Measurements from ENCODE around the gene SNPH. TPM values are rescaled to one million over a fixed set of nuclear protein-coding genes. Genes with fewer than 3 reads are reported as not detected.

Gene SNPH
- total RNA-seq, 1 experiment from 2014 or later, result 2.2 TPM

DNA sequence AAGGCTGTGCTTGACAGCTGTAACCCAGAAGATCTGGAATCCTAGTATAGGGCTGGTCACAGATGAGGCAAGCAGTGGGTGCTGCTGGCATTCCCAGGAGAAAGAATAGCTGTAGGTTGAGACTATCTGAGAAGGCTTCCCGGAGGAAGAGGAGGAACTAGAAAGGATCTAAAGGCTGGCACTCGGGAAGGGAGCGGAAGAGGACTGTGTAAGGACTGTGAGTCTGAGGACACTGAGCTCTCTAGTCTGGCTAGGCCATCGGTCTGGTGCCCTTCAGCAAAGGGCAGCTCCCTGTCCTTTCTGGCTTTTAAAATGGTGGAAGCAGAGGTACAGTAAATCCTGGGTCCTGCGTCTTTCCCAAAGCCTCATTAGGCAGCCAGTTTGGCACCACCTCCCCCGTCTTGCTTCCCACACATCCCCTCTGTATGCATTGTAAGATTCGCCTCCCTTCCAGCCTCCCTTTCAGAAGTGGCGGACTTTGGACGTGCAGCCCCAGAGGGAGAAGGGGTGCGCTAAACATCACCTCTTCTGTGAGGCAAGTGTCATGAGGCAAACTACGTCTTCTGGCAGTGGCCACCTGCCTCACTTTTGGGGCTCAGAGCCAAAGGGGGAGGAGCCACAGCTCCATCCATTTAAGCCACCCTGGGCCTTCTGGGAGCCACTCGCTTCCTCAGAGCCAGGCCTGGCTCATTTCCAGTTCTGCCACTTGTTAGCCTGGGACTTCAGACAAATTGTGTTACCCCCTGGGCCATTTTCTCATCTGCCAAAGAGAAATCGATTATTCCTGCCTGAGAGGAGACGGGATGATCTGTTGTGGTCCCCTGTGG, 8.6 kb downstream of the SNPH start:
- POLR2A ChIA-PET, result interaction anchor here (0.7 kb wide), 1 partner anchor 9 kb away, joined by 3 read pairs; the partner anchor contains the start of gene SNPH
- H3K27ac Mint-ChIP-seq (ENCODE audit: low read depth, unreplicated experiment), result no peak overlapping the region

DNA sequence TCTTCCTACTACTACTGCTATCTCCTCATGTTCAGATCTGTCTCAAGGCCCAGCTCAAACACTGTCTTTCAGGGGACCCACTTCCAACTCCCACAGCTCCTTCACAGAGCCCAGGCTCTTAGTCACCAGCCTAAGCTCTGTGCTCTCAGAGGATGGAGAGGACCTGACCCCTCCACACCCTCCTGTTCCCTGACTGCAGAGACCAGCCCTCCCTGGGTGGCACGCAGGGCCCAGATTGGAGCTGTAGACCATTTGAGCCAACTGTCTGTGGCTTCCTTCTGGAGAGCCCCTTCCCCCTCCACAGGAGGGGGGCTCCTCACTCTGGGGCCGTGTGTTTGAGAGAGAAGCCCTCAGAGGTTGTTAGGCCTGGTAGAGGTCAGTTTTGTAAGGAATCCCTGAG, 9.8 kb downstream of the SNPH start:
- intact Hi-C loops (cut with micrococcal nuclease), result no loop called here
- no TSS peak for BruUV-seq (replicated peaks)
- no peak overlapping the region for H3K4me3 Mint-ChIP-seq (ENCODE audit: unreplicated experiment)
- TF ChIP-seq, protein P1, sequence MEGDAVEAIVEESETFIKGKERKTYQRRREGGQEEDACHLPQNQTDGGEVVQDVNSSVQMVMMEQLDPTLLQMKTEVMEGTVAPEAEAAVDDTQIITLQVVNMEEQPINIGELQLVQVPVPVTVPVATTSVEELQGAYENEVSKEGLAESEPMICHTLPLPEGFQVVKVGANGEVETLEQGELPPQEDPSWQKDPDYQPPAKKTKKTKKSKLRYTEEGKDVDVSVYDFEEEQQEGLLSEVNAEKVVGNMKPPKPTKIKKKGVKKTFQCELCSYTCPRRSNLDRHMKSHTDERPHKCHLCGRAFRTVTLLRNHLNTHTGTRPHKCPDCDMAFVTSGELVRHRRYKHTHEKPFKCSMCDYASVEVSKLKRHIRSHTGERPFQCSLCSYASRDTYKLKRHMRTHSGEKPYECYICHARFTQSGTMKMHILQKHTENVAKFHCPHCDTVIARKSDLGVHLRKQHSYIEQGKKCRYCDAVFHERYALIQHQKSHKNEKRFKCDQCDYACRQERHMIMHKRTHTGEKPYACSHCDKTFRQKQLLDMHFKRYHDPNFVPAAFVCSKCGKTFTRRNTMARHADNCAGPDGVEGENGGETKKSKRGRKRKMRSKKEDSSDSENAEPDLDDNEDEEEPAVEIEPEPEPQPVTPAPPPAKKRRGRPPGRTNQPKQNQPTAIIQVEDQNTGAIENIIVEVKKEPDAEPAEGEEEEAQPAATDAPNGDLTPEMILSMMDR (IDR thresholded peaks at IDR 0.05; ENCODE audit: unreplicated experiment), result no peak
- CTCF ChIA-PET, result interaction anchor here (0.7 to 0.8 kb wide), 2 partner anchors 8 to 66 kb away, joined by 3 to 4 read pairs; no protein-coding TSS in a partner anchor
- H3K36me3 Mint-ChIP-seq (ENCODE audit: insufficient read depth, unreplicated experiment), result no peaks in the 10 kb centered on the region
- no peak for DNase-seq (ENCODE audit: unreplicated experiment)
- H3K27ac Mint-ChIP-seq (ENCODE audit: low read depth, unreplicated experiment), result peak overlapping the region; percentile 3
- H3K4me1 Mint-ChIP-seq (ENCODE audit: insufficient read depth, unreplicated experiment), result no peaks in the 10 kb centered on the region
- no peaks in the 10 kb centered on the region for H3K9me3 Mint-ChIP-seq (ENCODE audit: unreplicated experiment)
- POLR2A ChIA-PET, result interaction anchor here (0.7 kb wide), 1 partner anchor 10 kb away, joined by 3 read pairs; no protein-coding TSS in a partner anchor
- H3K27me3 Mint-ChIP-seq (ENCODE audit: insufficient read depth, unreplicated experiment), result no peaks in the 10 kb centered on the region

More for the DNA sequence above, 8.6 kb downstream of the SNPH start:
- H3K4me3 Mint-ChIP-seq (ENCODE audit: unreplicated experiment), result no peak overlapping the region
- no peak for DNase-seq (ENCODE audit: unreplicated experiment)
- H3K27me3 Mint-ChIP-seq (ENCODE audit: insufficient read depth, unreplicated experiment), result no peaks in the 10 kb centered on the region
- CTCF ChIA-PET, result interaction anchor here (0.6 to 0.8 kb wide), 2 partner anchors 62 to 87 kb away, joined by 3 to 4 read pairs; no protein-coding TSS in a partner anchor
- H3K4me1 Mint-ChIP-seq (ENCODE audit: insufficient read depth, unreplicated experiment), result no peaks in the 10 kb centered on the region
- intact Hi-C loops (cut with micrococcal nuclease), result no loop called here
- BruUV-seq (replicated peaks), result no TSS peak
- no peaks in the 10 kb centered on the region for H3K36me3 Mint-ChIP-seq (ENCODE audit: insufficient read depth, unreplicated experiment)
- H3K9me3 Mint-ChIP-seq (ENCODE audit: unreplicated experiment), result no peaks in the 10 kb centered on the region
- TF ChIP-seq, protein P1 (IDR thresholded peaks at IDR 0.05; ENCODE audit: unreplicated experiment), result no peak

DNA sequence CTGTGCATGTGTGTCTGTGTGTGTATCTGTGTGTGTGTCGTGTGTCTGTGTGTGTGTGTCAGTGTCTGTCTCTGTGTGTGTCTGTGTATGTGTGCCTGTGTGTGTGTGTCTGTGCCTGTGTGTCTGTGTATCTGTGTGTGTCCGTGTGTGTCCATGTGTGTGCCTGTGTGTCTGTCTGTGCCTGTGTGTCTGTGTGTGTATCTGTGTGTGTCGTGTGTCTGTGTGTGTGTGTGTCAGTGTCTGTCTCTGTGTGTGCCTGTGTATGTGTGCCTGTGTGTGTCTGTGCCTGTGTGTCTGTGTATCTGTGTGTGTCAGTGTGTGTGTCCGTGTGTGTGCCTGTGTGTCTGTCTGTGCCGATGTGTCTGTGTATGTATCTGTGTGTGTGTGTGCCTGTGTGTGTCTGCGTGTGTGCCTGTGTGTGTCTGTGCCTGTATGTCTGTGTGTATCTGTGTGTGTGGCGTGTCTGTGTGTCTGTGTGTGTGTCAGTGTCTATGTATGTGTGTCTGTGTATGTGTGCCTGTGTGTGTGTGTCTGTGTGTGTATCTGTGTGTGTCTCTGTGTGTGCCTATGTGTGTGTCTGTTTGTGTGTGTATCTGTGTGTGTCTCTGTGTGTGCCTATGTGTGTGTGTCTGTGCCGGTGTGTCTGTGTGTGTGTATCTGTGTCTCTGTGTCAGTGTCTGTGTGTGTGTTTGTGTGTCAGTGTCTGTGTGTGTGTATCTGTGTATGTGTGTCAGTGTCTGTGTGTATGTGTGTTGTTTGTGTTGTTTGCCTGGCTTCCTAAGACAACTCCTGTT, 11.6 kb downstream of the SNPH start:
- Mint-ChIP-seq H3K4me1 (ENCODE audit: insufficient read depth, unreplicated experiment) (no peaks in the 10 kb centered on the region), H3K4me3 (ENCODE audit: unreplicated experiment) (no peak overlapping the region), H3K27ac (ENCODE audit: low read depth, unreplicated experiment) (no peak overlapping the region), H3K36me3 (ENCODE audit: insufficient read depth, unreplicated experiment) (no peaks in the 10 kb centered on the region), H3K9me3 (ENCODE audit: unreplicated experiment) (no peaks in the 10 kb centered on the region), H3K27me3 (ENCODE audit: insufficient read depth, unreplicated experiment) (no peaks in the 10 kb centered on the region)
- ChIA-PET CTCF (no interaction called here), POLR2A (no interaction called here)
- intact Hi-C loops (cut with micrococcal nuclease), result no loop called here
- no TSS peak for BruUV-seq (replicated peaks)
- TF ChIP-seq, protein P1 (IDR thresholded peaks at IDR 0.05; ENCODE audit: unreplicated experiment), result no peak
- no peak for DNase-seq (ENCODE audit: unreplicated experiment)

DNA sequence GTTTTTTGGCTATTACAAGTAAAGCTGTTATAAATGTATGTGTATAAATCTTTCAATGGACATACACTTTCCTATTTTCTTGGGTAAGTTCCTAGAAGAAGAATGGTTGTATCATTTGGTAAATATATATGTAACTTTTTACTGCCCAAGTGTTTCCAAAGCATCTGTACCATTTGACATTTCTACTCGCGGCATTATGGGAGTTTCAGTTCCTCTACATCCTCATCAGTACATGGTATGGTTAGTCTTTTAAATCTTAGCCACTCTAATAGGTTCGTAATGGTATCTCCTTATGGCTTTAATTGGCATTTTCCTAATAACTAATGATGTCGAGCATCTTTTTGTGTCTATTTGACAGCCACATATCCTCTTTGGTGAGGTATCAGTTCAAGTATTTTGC, 12.9 kb downstream of the SNPH start:
- Mint-ChIP-seq H3K4me1 (ENCODE audit: insufficient read depth, unreplicated experiment) (no peaks in the 10 kb centered on the region), H3K27ac (ENCODE audit: low read depth, unreplicated experiment) (no peak overlapping the region), H3K36me3 (ENCODE audit: insufficient read depth, unreplicated experiment) (no peaks in the 10 kb centered on the region), H3K4me3 (ENCODE audit: unreplicated experiment) (no peak overlapping the region), H3K9me3 (ENCODE audit: unreplicated experiment) (no peaks in the 10 kb centered on the region), H3K27me3 (ENCODE audit: insufficient read depth, unreplicated experiment) (no peaks in the 10 kb centered on the region)
- ChIA-PET POLR2A (no interaction called here), CTCF (no interaction called here)
- DNase-seq (ENCODE audit: unreplicated experiment), result no peak
- TF ChIP-seq, protein P1 (IDR thresholded peaks at IDR 0.05; ENCODE audit: unreplicated experiment), result no peak
- no TSS peak for BruUV-seq (replicated peaks)
- intact Hi-C loops (cut with micrococcal nuclease), result no loop called here

Data from MCF 10A (cell line).